ENCODE results near the gene BCAS3. TPM values are rescaled to one million over a fixed set of nuclear protein-coding genes. Genes with fewer than 3 reads are reported as not detected.
"Not testable (repeated sequence)": the region's sequence is repeated elsewhere in the genome, so short reads cannot be mapped to it uniquely, and the experiment has no call there.

Gene BCAS3
- total and polyA plus RNA-seq, 4 donors: 11.6 to 47.6 (median 27.4) TPM

DNA sequence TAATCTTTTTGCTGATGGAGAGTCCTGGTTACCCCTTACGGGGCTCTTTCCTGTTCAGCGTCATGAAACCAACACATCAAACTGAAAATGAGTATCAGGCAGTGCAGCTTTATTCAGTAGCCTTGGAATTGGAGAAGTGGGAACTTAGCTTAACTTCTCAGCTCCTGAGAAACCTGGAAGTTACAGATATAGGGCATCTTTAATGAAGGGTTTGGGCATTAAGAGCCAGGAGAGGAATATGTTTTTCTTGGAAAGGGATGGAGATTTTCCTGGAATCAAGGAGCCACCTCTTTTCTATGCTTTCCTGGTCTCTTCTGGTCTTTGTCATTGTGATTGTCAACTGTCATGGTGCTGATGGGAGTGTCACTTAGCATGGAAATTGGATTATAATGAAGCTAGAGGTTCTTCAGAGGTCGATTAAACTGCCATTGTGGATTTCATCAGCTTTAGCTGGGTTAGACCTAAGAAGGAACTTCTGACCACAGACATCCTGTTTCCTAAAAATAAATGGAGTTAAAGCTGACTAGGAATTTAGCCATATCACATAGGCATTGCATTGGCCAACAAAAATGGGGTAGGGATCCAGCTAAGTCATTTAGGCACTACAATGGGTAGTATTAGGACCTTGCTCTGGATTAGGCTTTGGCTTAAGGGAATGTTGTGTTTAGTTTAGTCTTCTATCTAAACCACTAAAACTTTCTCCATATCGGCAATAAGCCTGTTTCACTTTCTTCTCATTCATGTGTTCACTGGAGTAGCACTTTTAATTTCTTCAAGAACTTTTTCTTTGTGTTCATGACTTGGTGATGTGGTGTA is 186.4 kb downstream of the BCAS3 start:
- H3K9me3 ChIP-seq (ENCODE audit: control insufficient read depth, low read length): no peaks in the 10 kb centered on the region
- WGBS, 2 donors: 52 to 55% methylated on average over 4 of the region's 4 CpGs
- intact Hi-C loops (cut with DNase I): no loop called here
- ATAC-seq (ENCODE audit: low FRiP score) (no peak), DNase-seq (no peak)
- H3K27ac ChIP-seq (ENCODE audit: low read depth in 1 of 2, low read length in 2 of 2): peak overlapping the region in 1 of 2 donors; percentile 57
- H3K4me3 ChIP-seq (ENCODE audit: low read length in 2 of 2): no peak overlapping the region
- H3K27me3 ChIP-seq (ENCODE audit: control insufficient read depth in 1 of 2, insufficient read depth in 2 of 2, low read length in 1 of 2): no peaks in the 10 kb centered on the region
- H3K36me3 ChIP-seq (ENCODE audit: control insufficient read depth in 1 of 2, insufficient read depth in 2 of 2, low read length in 1 of 2): no peaks in the 10 kb centered on the region
- H3K4me1 ChIP-seq (ENCODE audit: control insufficient read depth in 1 of 2, insufficient read depth in 2 of 2, low read length in 2 of 2): peaks cover 0 to 3% of the 10 kb centered on the region in 2 donors

GRCh38 chr17:60864708-60865005 is 187.0 kb downstream of the BCAS3 start:
- no peak overlapping the region for H3K27ac ChIP-seq (ENCODE audit: low read depth in 1 of 2, low read length in 2 of 2)
- intact Hi-C loops (cut with DNase I): no loop called here
- DNase-seq: no peak
- no peaks in the 10 kb centered on the region for H3K36me3 ChIP-seq (ENCODE audit: control insufficient read depth in 1 of 2, insufficient read depth in 2 of 2, low read length in 1 of 2)
- WGBS, 2 donors: 54 to 60% methylated on average over 2 of the region's 2 CpGs
- H3K9me3 ChIP-seq (ENCODE audit: control insufficient read depth, low read length): no peaks in the 10 kb centered on the region
- ATAC-seq (ENCODE audit: low FRiP score): no peak
- H3K27me3 ChIP-seq (ENCODE audit: control insufficient read depth in 1 of 2, insufficient read depth in 2 of 2, low read length in 1 of 2): no peaks in the 10 kb centered on the region
- H3K4me1 ChIP-seq (ENCODE audit: control insufficient read depth in 1 of 2, insufficient read depth in 2 of 2, low read length in 2 of 2): peaks cover 0 to 3% of the 10 kb centered on the region in 2 donors
- no peak overlapping the region for H3K4me3 ChIP-seq (ENCODE audit: low read length in 2 of 2)

DNA sequence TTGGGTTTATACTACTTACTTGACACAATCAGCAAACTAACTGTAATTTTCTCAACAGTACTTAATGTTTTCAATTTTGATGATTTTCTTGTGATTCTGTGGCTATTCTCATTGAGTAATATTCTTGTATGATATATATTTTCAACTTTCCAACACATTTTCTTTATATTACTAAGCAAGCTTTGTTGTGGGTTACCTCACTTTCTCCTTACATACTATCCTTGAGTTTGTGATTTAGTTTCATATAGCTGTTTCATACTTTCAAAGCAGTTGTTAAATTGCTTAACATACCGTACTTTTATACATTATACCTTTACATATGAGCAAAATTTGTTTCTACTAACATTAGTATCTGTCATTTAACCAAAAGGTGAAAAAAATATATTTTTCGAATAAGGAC is 197.1 kb downstream of the BCAS3 start:
- intact Hi-C loops (cut with DNase I): no loop called here
- Histone ChIP-seq H3K4me3 (ENCODE audit: low read length in 2 of 2) (no peak overlapping the region), H3K27me3 (ENCODE audit: control insufficient read depth in 1 of 2, insufficient read depth in 2 of 2, low read length in 1 of 2) (no peaks in the 10 kb centered on the region), H3K9me3 (ENCODE audit: control insufficient read depth, low read length) (no peaks in the 10 kb centered on the region), H3K4me1 (ENCODE audit: control insufficient read depth in 1 of 2, insufficient read depth in 2 of 2, low read length in 2 of 2) (no peaks in the 10 kb centered on the region), H3K36me3 (ENCODE audit: control insufficient read depth in 1 of 2, insufficient read depth in 2 of 2, low read length in 1 of 2) (no peaks in the 10 kb centered on the region), H3K27ac (ENCODE audit: low read depth in 1 of 2, low read length in 2 of 2) (no peak overlapping the region)
- no peak for DNase-seq
- ATAC-seq (ENCODE audit: low FRiP score): no peak
- 97 to 98% methylated on average over 2 of the region's 2 CpGs for WGBS, 2 donors

- H3K4me1 ChIP-seq (ENCODE audit: control insufficient read depth in 1 of 2, insufficient read depth in 2 of 2, low read length in 2 of 2); ATAC-seq (ENCODE audit: low FRiP score); H3K27me3 ChIP-seq (ENCODE audit: control insufficient read depth in 1 of 2, insufficient read depth in 2 of 2, low read length in 1 of 2); H3K36me3 ChIP-seq (ENCODE audit: control insufficient read depth in 1 of 2, insufficient read depth in 2 of 2, low read length in 1 of 2); H3K9me3 ChIP-seq (ENCODE audit: control insufficient read depth, low read length); H3K4me3 ChIP-seq (ENCODE audit: low read length in 2 of 2); H3K27ac ChIP-seq (ENCODE audit: low read depth in 1 of 2, low read length in 2 of 2); DNase-seq; intact Hi-C loops (cut with DNase I): not testable (repeated sequence)
- WGBS, 2 donors: 56 to 78% methylated on average over 18 to 21 of the region's 39 CpGs
These were observed 209.3 kb downstream of the BCAS3 start for GRCh38 chr17:60886731-60887613.

GRCh38 chr17:60887614-60888028 is 210.0 kb downstream of the BCAS3 start:
- Histone ChIP-seq H3K36me3 (ENCODE audit: control insufficient read depth in 1 of 2, insufficient read depth in 2 of 2, low read length in 1 of 2) (no peaks in the 10 kb centered on the region), H3K27me3 (ENCODE audit: control insufficient read depth in 1 of 2, insufficient read depth in 2 of 2, low read length in 1 of 2) (no peaks in the 10 kb centered on the region), H3K27ac (ENCODE audit: low read depth in 1 of 2, low read length in 2 of 2) (no peak overlapping the region), H3K4me1 (ENCODE audit: control insufficient read depth in 1 of 2, insufficient read depth in 2 of 2, low read length in 2 of 2) (peaks cover 0 to 1% of the 10 kb centered on the region in 2 donors), H3K4me3 (ENCODE audit: low read length in 2 of 2) (no peak overlapping the region), H3K9me3 (ENCODE audit: control insufficient read depth, low read length) (no peaks in the 10 kb centered on the region)
- ATAC-seq (ENCODE audit: low FRiP score): no peak
- intact Hi-C loops (cut with DNase I): no loop called here
- no peak for DNase-seq

GRCh38 chr17:60888812-60889709 is 211.4 kb downstream of the BCAS3 start:
- DNase-seq (no peak), ATAC-seq (ENCODE audit: low FRiP score) (no peak)
- H3K4me1 ChIP-seq (ENCODE audit: control insufficient read depth in 1 of 2, insufficient read depth in 2 of 2, low read length in 2 of 2): peaks cover 0 to 1% of the 10 kb centered on the region in 2 donors
- H3K27me3 ChIP-seq (ENCODE audit: control insufficient read depth in 1 of 2, insufficient read depth in 2 of 2, low read length in 1 of 2): no peaks in the 10 kb centered on the region
- H3K9me3 ChIP-seq (ENCODE audit: control insufficient read depth, low read length): no peaks in the 10 kb centered on the region
- intact Hi-C loops (cut with DNase I): no loop called here
- no peak overlapping the region for H3K27ac ChIP-seq (ENCODE audit: low read depth in 1 of 2, low read length in 2 of 2)
- WGBS, 2 donors: 67% methylated on average over 5 of the region's 5 CpGs
- H3K36me3 ChIP-seq (ENCODE audit: control insufficient read depth in 1 of 2, insufficient read depth in 2 of 2, low read length in 1 of 2): no peaks in the 10 kb centered on the region
- H3K4me3 ChIP-seq (ENCODE audit: low read length in 2 of 2): no peak overlapping the region

GRCh38 chr17:60891149-60891548 is 213.5 kb downstream of the BCAS3 start:
- ATAC-seq (ENCODE audit: low FRiP score): no peak
- WGBS, 2 donors: 92 to 93% methylated on average over 2 of the region's 2 CpGs
- no peaks in the 10 kb centered on the region for H3K36me3 ChIP-seq (ENCODE audit: control insufficient read depth in 1 of 2, insufficient read depth in 2 of 2, low read length in 1 of 2)

DNA sequence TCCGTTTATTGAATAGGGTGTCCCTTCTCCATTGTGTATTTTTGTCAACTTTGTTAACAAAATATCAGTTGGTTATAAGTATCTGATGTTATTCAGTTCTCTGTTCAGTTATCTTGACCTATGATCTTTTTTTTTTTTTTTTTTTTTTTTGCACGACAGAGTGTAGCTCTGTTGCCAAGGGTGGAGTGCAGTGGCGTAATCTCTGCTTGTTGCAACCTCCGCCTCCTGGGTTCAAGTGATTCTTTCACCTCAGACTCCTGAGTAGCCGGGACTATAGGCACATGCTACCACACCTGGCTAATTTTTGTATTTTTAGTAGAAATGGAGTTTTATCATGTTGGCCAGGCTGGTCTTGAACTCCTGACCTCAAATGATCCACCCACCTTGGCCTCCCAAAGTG is 215.8 kb downstream of the BCAS3 start:
- intact Hi-C loops (cut with DNase I): loop anchor here in 1 of 2 donors (5.0 kb wide), 1 partner anchor 504 kb away; the partner anchor contains the start of gene TBX2
- ATAC-seq (ENCODE audit: low FRiP score) (no peak), DNase-seq (no peak)
- Histone ChIP-seq H3K9me3 (ENCODE audit: control insufficient read depth, low read length) (no peaks in the 10 kb centered on the region), H3K27me3 (ENCODE audit: control insufficient read depth in 1 of 2, insufficient read depth in 2 of 2, low read length in 1 of 2) (no peaks in the 10 kb centered on the region), H3K4me3 (ENCODE audit: low read length in 2 of 2) (no peak overlapping the region), H3K27ac (ENCODE audit: low read depth in 1 of 2, low read length in 2 of 2) (no peak overlapping the region), H3K4me1 (ENCODE audit: control insufficient read depth in 1 of 2, insufficient read depth in 2 of 2, low read length in 2 of 2) (peaks cover 0 to 1% of the 10 kb centered on the region in 2 donors), H3K36me3 (ENCODE audit: control insufficient read depth in 1 of 2, insufficient read depth in 2 of 2, low read length in 1 of 2) (no peaks in the 10 kb centered on the region)
- 91 to 96% methylated on average over 5 of the region's 5 CpGs for WGBS, 2 donors

More at GRCh38 chr17:60891149-60891548, 213.5 kb downstream of the BCAS3 start:
- Histone ChIP-seq H3K9me3 (ENCODE audit: control insufficient read depth, low read length) (no peaks in the 10 kb centered on the region), H3K4me3 (ENCODE audit: low read length in 2 of 2) (no peak overlapping the region), H3K27me3 (ENCODE audit: control insufficient read depth in 1 of 2, insufficient read depth in 2 of 2, low read length in 1 of 2) (no peaks in the 10 kb centered on the region), H3K4me1 (ENCODE audit: control insufficient read depth in 1 of 2, insufficient read depth in 2 of 2, low read length in 2 of 2) (peaks cover 0 to 1% of the 10 kb centered on the region in 2 donors), H3K27ac (ENCODE audit: low read depth in 1 of 2, low read length in 2 of 2) (no peak overlapping the region)
- no peak for DNase-seq
- intact Hi-C loops (cut with DNase I): loop anchor here in 1 of 2 donors (5.0 kb wide), 1 partner anchor 506 kb away; the partner anchor contains the start of gene TBX2
